GM21360 (cell line): ENCODE data around the gene LRRC26.

Experiments
- ATAC-seq: cut with Tn5 transposase; IDR thresholded peaks from one replicate; pipeline ENCODE4 v1.9.1; 2021; ENCODE audit warnings: mild to moderate bottlenecking, moderate library complexity; ENCODE audit not compliant: unreplicated experiment

Gene LRRC26

GRCh38 chr9:137184881-137185660 lies 15.2 kb upstream of the LRRC26 start:
- no peak for ATAC-seq

GRCh38 chr9:137183980-137184595 lies 14.2 kb upstream of the LRRC26 start:
- ATAC-seq: no peak

GRCh38 chr9:137182836-137183235 lies 13.0 kb upstream of the LRRC26 start:
- no peak for ATAC-seq

GRCh38 chr9:137181680-137182079 lies 11.8 kb upstream of the LRRC26 start:
- no peak for ATAC-seq

GRCh38 chr9:137180491-137180890 lies 10.6 kb upstream of the LRRC26 start:
- no peak for ATAC-seq

GRCh38 chr9:137179761-137180160 lies 9.9 kb upstream of the LRRC26 start:
- no peak for ATAC-seq

- ATAC-seq: no peak
Measured at GRCh38 chr9:137178939-137179630, 9.2 kb upstream of the LRRC26 start.

GRCh38 chr9:137178201-137178938 lies 8.5 kb upstream of the LRRC26 start:
- ATAC-seq: no peak

- no peak for ATAC-seq
Measured at GRCh38 chr9:137176302-137177182, 6.7 kb upstream of the LRRC26 start.

- ATAC-seq: no peak
Measured at GRCh38 chr9:137175345-137175961, 5.6 kb upstream of the LRRC26 start.

GRCh38 chr9:137174722-137175293 lies 5.0 kb upstream of the LRRC26 start:
- ATAC-seq: no peak

- ATAC-seq: no peak
Measured at GRCh38 chr9:137173796-137174664, 4.2 kb upstream of the LRRC26 start.

GRCh38 chr9:137172901-137173795 lies 3.3 kb upstream of the LRRC26 start:
- ATAC-seq: no peak

GRCh38 chr9:137171149-137171900 lies 1.5 kb upstream of the LRRC26 start:
- no peak for ATAC-seq

- no peak for ATAC-seq
Measured at GRCh38 chr9:137170486-137171148, 766 bp upstream of the LRRC26 start.
